ENCODE results near the gene ARHGEF16.

The ARHGEF16 gene

DNA sequence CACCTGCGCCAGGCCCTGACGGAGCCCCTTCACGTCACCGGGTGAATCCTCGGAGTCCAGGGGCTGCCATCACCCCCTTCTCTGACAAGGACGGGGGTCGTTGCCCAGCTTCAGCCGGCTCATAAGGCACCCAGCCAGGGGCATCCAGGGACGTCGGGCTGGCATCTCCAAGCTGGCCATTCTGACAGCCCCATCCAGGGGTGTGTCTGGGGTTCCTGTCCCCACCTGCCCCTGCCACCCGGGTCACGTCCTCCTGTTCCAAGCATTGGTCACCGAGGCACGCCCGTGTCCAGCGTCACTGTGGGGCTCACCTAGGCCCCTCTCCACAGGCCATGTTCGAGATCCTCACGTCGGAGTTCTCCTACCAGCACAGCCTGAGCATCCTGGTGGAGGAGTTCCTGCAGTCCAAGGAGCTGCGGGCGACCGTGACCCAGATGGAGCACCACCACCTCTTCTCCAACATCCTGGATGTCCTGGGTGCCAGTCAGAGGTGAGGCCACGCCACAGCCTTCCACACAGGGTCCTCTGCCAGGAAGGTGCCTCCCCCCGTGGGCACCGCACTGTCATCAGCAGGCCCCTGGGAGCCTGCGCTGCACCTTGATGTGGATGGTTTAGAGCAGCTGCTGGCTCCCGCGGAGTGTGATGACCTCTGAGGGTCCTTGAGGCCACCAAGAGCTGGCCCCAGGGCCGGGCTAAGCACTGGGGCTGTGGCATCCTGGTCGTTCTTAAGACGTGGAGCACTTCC lies 14.8 kb downstream of the ARHGEF16 start:
- no peak for DNase-seq

- DNase-seq: no peak
These were observed 15.6 kb downstream of the ARHGEF16 start for GRCh38 chr1:3469849-3470649.

DNA sequence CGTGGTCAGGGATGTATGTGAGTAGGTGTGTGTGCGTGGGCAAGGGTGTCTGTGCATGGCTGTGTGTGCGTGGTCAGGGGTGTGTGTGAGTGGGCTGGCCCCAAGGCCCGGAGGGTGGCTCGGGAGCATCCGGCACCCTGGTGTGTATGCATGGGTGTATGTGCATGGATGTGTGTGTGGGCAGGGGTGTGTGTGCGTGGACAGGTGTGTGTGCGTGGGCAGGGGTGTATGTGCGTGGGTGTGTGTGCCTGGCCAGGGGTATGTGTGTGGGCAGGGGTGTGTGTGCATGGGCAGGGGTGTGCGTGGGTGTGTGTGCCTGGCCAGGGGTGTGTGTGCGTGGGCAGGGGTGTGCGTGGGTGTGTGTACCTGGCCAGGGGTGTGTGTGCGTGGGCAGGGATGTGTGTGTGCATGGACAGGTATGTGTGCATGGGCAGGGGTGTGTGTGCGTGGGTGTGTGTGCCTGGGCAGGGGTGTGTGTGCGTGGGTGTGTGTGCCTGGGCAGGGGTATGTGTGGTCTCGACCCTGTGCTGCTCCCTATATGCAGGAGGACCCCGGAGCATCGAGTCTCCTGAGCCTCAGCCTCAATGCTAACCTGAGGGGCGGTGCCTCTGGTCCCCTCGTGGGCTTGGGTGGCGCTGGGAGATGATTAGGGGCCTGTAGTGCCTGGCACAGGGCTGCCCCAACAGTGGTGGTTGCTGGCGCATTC lies 16.3 kb downstream of the ARHGEF16 start:
- DNase-seq: no peak

- no peak for DNase-seq
These were observed 17.1 kb downstream of the ARHGEF16 start for GRCh38 chr1:3471356-3472087.

DNA sequence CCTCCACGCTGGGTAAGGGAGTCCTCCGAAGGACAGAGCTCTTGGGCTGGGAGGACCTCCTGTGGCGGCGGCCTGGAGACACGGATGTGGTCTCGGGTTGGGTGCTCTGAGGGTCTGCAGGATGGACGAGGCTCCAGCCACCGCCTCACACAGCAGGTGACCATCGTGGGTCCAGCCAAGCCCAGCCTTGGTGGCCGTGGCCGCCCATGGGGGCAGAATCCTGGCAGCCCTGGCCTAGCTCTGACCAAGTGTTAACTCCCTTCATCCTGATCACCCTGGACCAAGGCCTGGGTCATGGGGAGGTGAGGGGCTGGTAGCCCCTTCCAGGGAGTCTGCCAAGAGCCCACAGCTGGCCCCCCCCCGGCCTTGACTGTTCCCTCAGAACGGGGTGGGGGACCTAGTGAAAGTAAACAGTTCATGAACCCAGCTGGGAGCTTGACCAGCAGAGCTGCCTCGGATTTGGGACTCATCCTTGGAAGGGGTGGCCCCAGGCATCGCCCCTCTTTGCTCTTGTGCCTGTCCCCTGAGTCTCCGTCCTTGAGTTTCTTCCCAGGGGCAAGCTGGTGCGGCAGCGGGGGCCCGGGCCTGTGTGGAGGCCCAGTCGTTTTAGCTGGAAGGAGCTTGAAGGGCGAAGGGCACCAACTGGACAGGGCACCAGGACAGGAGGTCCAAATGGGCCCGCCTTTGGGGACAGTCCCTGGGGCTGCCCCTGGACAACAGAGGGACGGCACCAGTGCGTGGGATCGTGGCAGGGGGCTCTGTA lies 17.8 kb downstream of the ARHGEF16 start:
- DNase-seq: no peak

DNA sequence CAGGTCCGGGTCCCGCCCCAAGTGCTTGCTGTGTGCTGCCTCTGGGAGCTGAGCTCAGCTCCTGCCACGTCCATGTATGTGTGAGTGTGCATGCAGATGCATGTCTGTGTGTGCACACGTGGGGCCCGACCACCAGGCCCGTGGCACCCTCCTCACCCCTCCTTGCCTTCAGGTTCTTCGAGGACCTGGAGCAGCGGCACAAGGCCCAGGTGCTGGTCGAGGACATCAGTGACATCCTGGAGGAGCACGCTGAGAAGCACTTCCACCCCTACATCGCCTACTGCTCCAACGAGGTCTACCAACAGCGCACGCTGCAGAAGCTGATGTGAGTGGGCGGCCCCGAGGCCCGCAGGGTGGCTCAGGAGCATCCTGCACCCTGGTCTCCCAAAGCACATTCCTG lies 18.4 kb downstream of the ARHGEF16 start:
- DNase-seq: no peak

DNA sequence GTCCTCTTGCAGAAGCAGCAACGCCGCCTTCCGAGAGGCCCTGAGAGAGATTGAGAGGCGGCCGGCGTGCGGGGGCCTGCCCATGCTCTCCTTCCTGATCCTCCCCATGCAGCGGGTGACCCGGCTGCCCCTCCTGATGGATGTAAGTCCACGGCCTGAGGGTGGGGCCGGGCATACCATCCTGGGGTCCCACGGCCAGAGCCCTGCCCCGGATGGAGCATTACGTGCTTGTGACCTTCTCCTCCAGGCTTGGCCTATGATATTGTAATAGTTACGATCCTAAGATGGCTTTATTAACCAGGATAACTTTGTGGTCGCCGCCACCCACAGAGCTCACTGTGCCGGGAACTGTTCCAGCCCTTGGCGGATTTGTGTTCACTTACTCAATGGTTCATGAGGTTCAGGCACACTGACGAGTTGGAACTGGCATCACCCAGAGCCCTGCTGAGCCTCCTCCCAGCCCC lies 18.9 kb downstream of the ARHGEF16 start:
- DNase-seq: no peak

DNA sequence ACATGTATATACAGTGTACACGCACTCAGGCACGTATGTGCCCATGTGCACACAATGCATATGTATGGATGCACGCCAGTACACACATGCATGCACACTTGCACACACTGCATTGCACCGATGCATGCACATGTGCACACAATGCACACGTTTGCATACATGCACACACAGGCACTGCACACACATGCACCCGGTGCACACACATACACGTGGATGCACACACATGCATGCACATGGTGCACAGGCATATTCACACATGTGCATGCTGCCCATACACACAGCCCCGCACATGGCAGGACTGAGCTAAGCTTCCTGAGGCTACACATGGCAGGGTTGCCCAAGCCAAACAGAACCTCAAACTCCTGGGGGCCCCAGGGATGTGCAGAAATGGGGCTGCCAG lies 19.6 kb downstream of the ARHGEF16 start:
- no peak for DNase-seq

- DNase-seq: no peak
These were observed 20.0 kb downstream of the ARHGEF16 start for GRCh38 chr1:3474421-3474820.

GRCh38 chr1:3475839-3476573 lies 21.5 kb downstream of the ARHGEF16 start:
- DNase-seq: no peak

GRCh38 chr1:3476666-3477065 lies 22.2 kb downstream of the ARHGEF16 start:
- DNase-seq: no peak

DNA sequence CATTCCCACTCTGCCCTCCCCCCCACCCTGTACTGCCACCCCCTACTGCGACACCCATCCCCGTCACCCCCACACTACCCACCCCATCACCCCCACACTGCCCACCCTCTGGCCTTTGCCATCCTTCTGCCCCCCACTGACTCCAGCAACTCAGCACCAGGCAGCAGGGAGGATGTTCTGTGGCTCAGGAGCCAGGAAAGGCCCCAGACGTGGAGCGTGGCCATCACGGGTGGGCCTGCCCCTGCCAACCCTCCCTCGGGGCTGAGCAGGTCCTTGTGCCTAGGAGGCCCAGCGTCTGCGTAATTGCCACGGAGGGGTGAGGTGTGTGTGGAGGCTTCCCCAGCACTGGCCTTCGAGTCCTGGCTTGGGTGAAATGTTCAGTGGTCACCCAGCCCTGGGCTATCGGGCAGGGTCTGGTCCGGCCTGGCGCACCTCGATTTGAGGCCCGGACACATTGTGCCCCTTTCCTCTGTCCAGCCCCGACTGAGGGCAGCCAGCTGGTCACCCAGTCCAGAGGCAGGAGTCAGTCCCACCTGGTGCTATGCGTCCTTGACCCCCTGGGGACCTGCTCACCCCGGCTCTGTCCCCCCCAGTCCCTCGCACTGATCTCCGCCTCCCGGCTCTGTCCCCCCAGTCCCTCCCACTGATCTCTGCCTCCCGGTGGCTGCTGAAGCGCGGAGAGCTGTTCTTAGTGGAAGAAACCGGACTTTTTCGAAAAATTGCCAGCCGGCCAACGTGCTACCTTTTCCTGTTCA lies 23.0 kb downstream of the ARHGEF16 start:
- DNase-seq: no peak

- DNase-seq: no peak
These were observed 23.7 kb downstream of the ARHGEF16 start for GRCh38 chr1:3478187-3478586.

GRCh38 chr1:3479511-3480368 lies 25.3 kb downstream of the ARHGEF16 start:
- DNase-seq: no peak

DNA sequence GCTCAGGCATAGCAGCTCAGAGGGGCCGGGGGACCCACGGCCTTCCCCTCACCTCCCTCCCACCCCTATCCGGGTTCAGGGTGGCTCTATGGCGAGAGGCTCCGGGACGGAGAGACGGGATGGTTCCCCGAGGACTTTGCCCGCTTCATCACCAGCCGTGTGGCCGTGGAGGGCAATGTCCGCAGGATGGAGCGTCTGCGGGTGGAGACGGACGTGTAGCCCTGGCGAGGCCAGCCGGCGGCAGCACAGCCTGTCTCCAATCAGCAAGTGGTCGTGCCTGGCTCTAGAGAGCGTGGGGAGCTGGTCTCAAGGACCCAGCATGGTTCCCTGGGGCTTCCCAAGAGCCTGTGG lies 25.9 kb downstream of the ARHGEF16 start:
- DNase-seq: no peak

GRCh38 chr1:3481046-3481445 lies 26.6 kb downstream of the ARHGEF16 start:
- DNase-seq: no peak

- DNase-seq: no peak
These were observed 27.4 kb downstream of the ARHGEF16 start for GRCh38 chr1:3481836-3482375.

DNA sequence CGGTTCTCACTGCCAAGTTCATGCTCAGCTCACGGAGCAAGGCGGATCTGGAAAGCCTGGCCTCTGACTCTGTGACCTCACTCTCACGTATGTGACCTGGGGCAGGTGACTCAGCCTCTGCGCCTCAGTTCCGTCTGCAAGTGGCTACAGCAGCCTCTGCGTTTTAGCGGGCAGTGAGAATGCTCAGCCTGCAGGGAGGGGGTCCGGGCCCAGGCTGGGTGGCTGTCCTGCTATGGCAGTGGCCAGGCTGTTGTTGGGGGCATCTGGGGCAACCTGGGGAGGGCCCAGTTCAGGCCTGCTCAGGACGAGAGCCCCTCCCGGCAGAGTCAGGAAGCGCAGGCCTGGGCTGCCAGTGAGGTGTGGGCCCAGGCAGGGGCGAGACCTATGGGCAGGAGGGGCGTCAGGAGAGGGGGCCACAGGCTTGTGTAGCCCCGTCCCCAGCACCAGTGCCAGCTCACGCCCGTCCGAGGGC lies 27.9 kb downstream of the ARHGEF16 start:
- DNase-seq: no peak

DNA sequence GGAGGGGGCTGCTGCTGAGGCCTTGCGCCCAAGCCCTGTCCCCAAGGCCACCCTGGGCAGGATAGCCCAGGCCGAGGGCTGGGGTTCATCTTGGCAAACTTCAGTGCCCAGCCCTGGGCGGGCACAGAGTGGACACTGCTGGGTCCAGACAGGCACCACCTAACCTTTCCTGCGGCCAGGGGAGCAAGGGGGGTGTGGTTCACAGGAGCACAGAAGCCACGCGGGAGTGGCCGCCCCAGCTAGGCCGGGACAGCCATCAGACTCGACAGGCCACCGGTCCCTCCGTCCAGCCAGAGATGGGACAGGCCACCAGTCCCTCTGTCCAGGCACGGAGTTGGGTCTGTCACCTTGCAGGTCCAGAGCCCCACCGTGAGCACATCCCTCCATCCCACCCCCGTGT lies 28.9 kb downstream of the ARHGEF16 start:
- no peak for DNase-seq
